CD1c-positive myeloid dendritic cell (primary cell): Measurements from ENCODE around the gene C14orf119.

ENCODE experiments used
- DNase-seq: peaks from one replicate; pipeline ENCODE4 v3.0.0-alpha.2; 2016; ENCODE audit errors: extremely low spot score

Gene C14orf119

GRCh38 chr14:23095196-23096108 is at the start of gene C14orf119:
Gene C14orf119 (plus strand): TSS chr14:23095505. CDS start chr14:23097659, 2,154 bp downstream.
- peak; percentile 100 for DNase-seq

GRCh38 chr14:23047034-23047634 is 48.2 kb upstream of the C14orf119 start:
- DNase-seq: no peak

- DNase-seq: no peak
Observed at GRCh38 chr14:23047751-23048693, 47.3 kb upstream of the C14orf119 start.

GRCh38 chr14:23049011-23049410 is 46.3 kb upstream of the C14orf119 start:
- no peak for DNase-seq

- peak; percentile 22 for DNase-seq
Observed at GRCh38 chr14:23051141-23052057, 43.9 kb upstream of the C14orf119 start.

- no peak for DNase-seq
Observed at GRCh38 chr14:23052182-23052623, 43.1 kb upstream of the C14orf119 start.

- DNase-seq: no peak
Observed at GRCh38 chr14:23052671-23053070, 42.6 kb upstream of the C14orf119 start.

- no peak for DNase-seq
Observed at GRCh38 chr14:23053426-23053825, 41.9 kb upstream of the C14orf119 start.

- no peak for DNase-seq
Observed at GRCh38 chr14:23054000-23054811, 41.1 kb upstream of the C14orf119 start.

GRCh38 chr14:23055147-23055550 is 40.2 kb upstream of the C14orf119 start:
- no peak for DNase-seq

GRCh38 chr14:23055621-23056144 is 39.6 kb upstream of the C14orf119 start:
- DNase-seq: no peak

GRCh38 chr14:23056145-23056955 is 39.0 kb upstream of the C14orf119 start:
- peak; percentile 77 for DNase-seq

- peak; percentile 51 for DNase-seq
Observed at GRCh38 chr14:23056956-23057756, 38.1 kb upstream of the C14orf119 start, which contains the start of gene CDH24. Gene CDH24 (minus strand): TSS chr14:23057520. CDS start chr14:23055733, 1,787 bp downstream.

GRCh38 chr14:23057757-23058653 is 37.3 kb upstream of the C14orf119 start:
- DNase-seq: peak; percentile 86

- DNase-seq: no peak
Observed at GRCh38 chr14:23058654-23059504, 36.4 kb upstream of the C14orf119 start.
